DND-41 (cell line): ENCODE measurements around the gene FRMPD1.

Experiments
- EZH2 ChIP-seq: IDR thresholded peaks from 3 replicates; pipeline ENCODE4 v1.6.1; 2012; ENCODE audit warnings: borderline replicate concordance, low read depth, mild to moderate bottlenecking, moderate library complexity, low read length, inconsistent platforms; ENCODE audit not compliant: severe bottlenecking
- TF ChIP-seq, protein P1 (sequence below): IDR thresholded peaks from 2 replicates; pipeline ENCODE4 v1.5.1; 2012; ENCODE audit warnings: borderline replicate concordance, low read length, moderate library complexity, mild to moderate bottlenecking; ENCODE audit not compliant: poor library complexity, severe bottlenecking; ENCODE audit errors: extremely low read depth

DNA sequence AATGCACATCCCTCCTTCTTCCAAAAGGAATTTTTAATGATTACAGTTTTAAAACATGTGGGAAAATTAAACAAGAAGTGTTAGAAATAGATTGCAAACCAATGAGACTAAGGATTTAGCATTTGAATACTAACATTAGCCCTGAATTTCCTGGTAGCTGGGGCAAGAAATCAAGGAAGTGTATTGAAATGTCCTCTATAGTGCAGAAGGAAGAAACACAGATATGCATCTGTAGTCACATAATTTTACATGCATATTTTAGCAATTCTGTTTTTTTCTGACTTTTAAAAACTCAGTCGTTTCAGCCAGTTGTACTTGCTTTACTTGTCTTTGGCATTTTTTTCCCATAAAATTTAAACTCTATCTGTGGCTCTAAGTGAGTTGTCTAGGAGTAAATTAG lies 45.8 kb downstream of the FRMPD1 start:
- TF ChIP-seq, protein P1, sequence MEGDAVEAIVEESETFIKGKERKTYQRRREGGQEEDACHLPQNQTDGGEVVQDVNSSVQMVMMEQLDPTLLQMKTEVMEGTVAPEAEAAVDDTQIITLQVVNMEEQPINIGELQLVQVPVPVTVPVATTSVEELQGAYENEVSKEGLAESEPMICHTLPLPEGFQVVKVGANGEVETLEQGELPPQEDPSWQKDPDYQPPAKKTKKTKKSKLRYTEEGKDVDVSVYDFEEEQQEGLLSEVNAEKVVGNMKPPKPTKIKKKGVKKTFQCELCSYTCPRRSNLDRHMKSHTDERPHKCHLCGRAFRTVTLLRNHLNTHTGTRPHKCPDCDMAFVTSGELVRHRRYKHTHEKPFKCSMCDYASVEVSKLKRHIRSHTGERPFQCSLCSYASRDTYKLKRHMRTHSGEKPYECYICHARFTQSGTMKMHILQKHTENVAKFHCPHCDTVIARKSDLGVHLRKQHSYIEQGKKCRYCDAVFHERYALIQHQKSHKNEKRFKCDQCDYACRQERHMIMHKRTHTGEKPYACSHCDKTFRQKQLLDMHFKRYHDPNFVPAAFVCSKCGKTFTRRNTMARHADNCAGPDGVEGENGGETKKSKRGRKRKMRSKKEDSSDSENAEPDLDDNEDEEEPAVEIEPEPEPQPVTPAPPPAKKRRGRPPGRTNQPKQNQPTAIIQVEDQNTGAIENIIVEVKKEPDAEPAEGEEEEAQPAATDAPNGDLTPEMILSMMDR, result no peak
- TF ChIP-seq EZH2, result no peak
